A673 (cell line): Measurements from ENCODE around the gene STXBP5. TPM values are rescaled to one million over a fixed set of nuclear protein-coding genes. Genes with fewer than 3 reads are reported as not detected.

ENCODE experiments used
- BruUV-seq: library from RNA; stranded (reverse); fragments of 400-500 nt; replicated peaks from 2 replicates; lab custom pipeline; 2021; lab: Mats Ljungman, UMichigan
- CTCF ChIA-PET: fragments of 300-600 bp; sonication (Branson Sonifier 250); formaldehyde crosslinking; loops from one replicate; lab custom pipeline; 2022; ENCODE audit warnings: antibody characterized with exemption; lab: Charles Lee
- POLR2A ChIA-PET: fragments of 300-600 bp; sonication (Branson Sonifier 250); formaldehyde crosslinking; loops from one replicate; lab custom pipeline; 2022; ENCODE audit warnings: antibody characterized with exemption; ENCODE audit not compliant: low non-redundant PET; lab: Charles Lee
- DNase-seq: peaks from one replicate; pipeline ENCODE4 v3.0.0-alpha.2; 2015; ENCODE audit warnings: low spot score
- H3K27ac ChIP-seq: fragments of 200-600 bp; sonication (generic); 2 replicates; pipeline ENCODE4 v1.5.1; 2016; ENCODE audit warnings: mixed run types, low read depth, mild to moderate bottlenecking, mixed read lengths, antibody characterized with exemption, low read length; ENCODE audit not compliant: poor library complexity, severe bottlenecking
- H3K27me3 ChIP-seq: fragments of 200-600 bp; sonication (generic); replicated peaks from 2 replicates; pipeline ENCODE4 v1.6.1; 2017; ENCODE audit warnings: mixed run types, low read depth, mild to moderate bottlenecking, mixed read lengths, antibody characterized with exemption, low read length; ENCODE audit not compliant: insufficient read depth, poor library complexity
- H3K36me3 ChIP-seq: fragments of 200-600 bp; sonication (generic); 2 replicates; pipeline ENCODE4 v1.6.1; 2016; ENCODE audit warnings: mixed run types, mild to moderate bottlenecking, mixed read lengths, antibody characterized with exemption, low read length; ENCODE audit not compliant: insufficient read depth, poor library complexity, severe bottlenecking
- H3K4me1 ChIP-seq: fragments of 200-600 bp; sonication (generic); 2 replicates; pipeline ENCODE4 v1.6.1; 2017; ENCODE audit warnings: mixed run types, mild to moderate bottlenecking, mixed read lengths, antibody characterized with exemption, low read length; ENCODE audit not compliant: insufficient read depth, poor library complexity, severe bottlenecking
- H3K4me3 ChIP-seq: fragments of 200-600 bp; sonication (generic); 2 replicates; pipeline ENCODE4 v1.5.1; 2016; ENCODE audit warnings: low read depth, mixed run types, mild to moderate bottlenecking, mixed read lengths, low read length; ENCODE audit not compliant: poor library complexity, severe bottlenecking
- H3K9me3 ChIP-seq: fragments of 200-600 bp; sonication (generic); 2 replicates; pipeline ENCODE4 v1.6.1; 2016; ENCODE audit warnings: mixed run types, low read depth, mild to moderate bottlenecking, mixed read lengths, antibody characterized with exemption, low read length; ENCODE audit not compliant: poor library complexity, severe bottlenecking
- EZH2 ChIP-seq: fragments of 200-600 bp; sonication (generic); IDR thresholded peaks from 2 replicates; pipeline ENCODE4 v1.6.1; 2017; ENCODE audit warnings: borderline replicate concordance, low read depth, mild to moderate bottlenecking, mixed read lengths, antibody characterized with exemption, low read length; ENCODE audit not compliant: poor library complexity, severe bottlenecking
- intact Hi-C: fragments of 100-400 bp; cut with micrococcal nuclease; formaldehyde crosslinking; loops from one replicate; pipeline ENCODE4 v1.10.0; 2022; ENCODE audit not compliant: unreplicated experiment
- total RNA-seq: library from RNA; stranded (reverse); gene quantifications from 2 replicates; pipeline ENCODE4 v1.2.3, GENCODE V29; 2021
- TF ChIP-seq, protein P1 (sequence below): fragments of 300-800, 200-600 bp; sonication (generic); conservative IDR thresholded peaks from 2 replicates; pipeline ENCODE4 v1.5.1; 2017; ENCODE audit warnings: low read depth, mild to moderate bottlenecking, antibody characterized with exemption, low read length, moderate library complexity, mixed read lengths

STXBP5 gene
- total RNA-seq, 1 experiment from 2014 or later: 14.5 TPM

DNA sequence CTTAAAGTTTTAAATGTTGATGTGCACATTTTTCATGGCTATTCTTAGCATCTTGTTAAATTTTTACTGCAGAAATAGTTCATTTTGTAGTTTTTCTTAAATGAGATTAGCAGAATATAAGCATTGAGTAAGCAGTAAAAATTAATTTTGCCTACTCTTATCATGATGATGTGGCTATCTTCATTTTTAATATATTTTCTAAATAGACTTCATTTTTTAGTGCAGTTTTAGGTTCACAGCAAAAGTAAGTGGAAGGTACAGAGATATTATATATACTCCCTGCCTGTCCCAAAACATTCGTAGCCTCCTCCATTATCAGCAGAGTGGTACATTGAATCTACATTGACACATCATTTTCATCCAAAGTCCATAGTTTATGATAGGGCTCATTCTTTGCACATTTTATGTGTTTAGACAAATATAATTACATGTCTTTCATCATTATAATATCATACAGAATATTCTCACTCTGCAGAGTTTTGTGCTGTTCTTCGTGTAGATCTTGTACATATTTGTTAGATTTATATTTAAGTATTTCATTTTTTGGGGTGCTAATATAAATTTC is 13.7 kb downstream of the STXBP5 start:
- TF ChIP-seq, protein P1, sequence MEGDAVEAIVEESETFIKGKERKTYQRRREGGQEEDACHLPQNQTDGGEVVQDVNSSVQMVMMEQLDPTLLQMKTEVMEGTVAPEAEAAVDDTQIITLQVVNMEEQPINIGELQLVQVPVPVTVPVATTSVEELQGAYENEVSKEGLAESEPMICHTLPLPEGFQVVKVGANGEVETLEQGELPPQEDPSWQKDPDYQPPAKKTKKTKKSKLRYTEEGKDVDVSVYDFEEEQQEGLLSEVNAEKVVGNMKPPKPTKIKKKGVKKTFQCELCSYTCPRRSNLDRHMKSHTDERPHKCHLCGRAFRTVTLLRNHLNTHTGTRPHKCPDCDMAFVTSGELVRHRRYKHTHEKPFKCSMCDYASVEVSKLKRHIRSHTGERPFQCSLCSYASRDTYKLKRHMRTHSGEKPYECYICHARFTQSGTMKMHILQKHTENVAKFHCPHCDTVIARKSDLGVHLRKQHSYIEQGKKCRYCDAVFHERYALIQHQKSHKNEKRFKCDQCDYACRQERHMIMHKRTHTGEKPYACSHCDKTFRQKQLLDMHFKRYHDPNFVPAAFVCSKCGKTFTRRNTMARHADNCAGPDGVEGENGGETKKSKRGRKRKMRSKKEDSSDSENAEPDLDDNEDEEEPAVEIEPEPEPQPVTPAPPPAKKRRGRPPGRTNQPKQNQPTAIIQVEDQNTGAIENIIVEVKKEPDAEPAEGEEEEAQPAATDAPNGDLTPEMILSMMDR: no peak
- no peak for TF ChIP-seq EZH2
- POLR2A ChIA-PET: no interaction called here
- CTCF ChIA-PET: no interaction called here
- H3K27me3 ChIP-seq: no peaks in the 10 kb centered on the region
- BruUV-seq: no TSS peak
- intact Hi-C loops: no loop called here
- H3K4me1 ChIP-seq: peaks cover 8% of the 10 kb centered on the region
- H3K36me3 ChIP-seq: no peaks in the 10 kb centered on the region
- H3K4me3 ChIP-seq: no peak overlapping the region
- no peak for DNase-seq
- H3K9me3 ChIP-seq: no peaks in the 10 kb centered on the region
- no peak overlapping the region for H3K27ac ChIP-seq

DNA sequence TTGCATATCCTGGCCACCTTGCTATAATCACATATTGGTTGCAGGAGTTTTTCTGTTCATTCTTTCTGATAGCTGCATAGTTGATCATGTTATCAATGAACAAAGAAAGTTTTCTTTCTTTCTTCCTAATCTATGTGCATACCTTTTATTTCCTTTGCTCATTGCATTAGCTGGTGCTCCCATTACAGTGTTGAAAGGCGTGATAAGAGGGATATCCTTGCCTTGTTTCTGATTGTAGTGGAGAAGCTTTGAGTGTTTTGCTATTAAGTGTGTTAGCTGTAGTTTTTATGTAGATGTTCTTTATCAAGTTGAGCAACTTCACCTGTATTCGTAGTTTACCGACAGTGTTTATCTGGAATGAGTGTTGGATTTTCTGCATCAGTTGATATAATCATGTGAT is 14.6 kb downstream of the STXBP5 start:
- TF ChIP-seq EZH2: no peak
- TF ChIP-seq, protein P1: no peak
- ChIA-PET CTCF (no interaction called here), POLR2A (no interaction called here)
- H3K27me3 ChIP-seq: no peaks in the 10 kb centered on the region
- no peak overlapping the region for H3K27ac ChIP-seq
- intact Hi-C loops: no loop called here
- no peaks in the 10 kb centered on the region for H3K36me3 ChIP-seq
- H3K4me3 ChIP-seq: no peak overlapping the region
- H3K4me1 ChIP-seq: peaks cover 8% of the 10 kb centered on the region
- H3K9me3 ChIP-seq: no peaks in the 10 kb centered on the region
- no peak for DNase-seq
- BruUV-seq: no TSS peak

DNA sequence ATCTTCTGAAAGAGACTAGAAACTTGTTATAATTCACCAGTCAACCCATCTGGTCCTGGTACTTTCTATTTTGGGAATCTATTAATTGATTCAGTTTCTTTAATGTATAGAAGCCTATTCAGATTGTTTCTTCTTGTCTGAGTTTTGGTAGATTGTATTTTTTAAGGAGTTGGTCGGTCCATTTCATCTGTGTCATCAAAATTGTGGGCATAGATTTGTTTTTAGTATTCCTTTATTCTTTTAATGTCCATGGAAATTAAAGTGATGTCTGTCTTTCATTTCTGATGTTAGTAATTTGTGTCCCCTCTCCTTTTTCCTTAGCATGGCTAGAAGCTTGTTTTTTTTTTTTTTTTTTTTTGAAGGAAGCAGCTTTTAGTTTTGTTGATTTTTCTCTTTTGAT is 15.2 kb downstream of the STXBP5 start:
- no peaks in the 10 kb centered on the region for H3K9me3 ChIP-seq
- BruUV-seq: no TSS peak
- TF ChIP-seq EZH2: no peak
- TF ChIP-seq, protein P1: no peak
- CTCF ChIA-PET: no interaction called here
- H3K27me3 ChIP-seq: no peaks in the 10 kb centered on the region
- H3K27ac ChIP-seq: no peak overlapping the region
- H3K4me1 ChIP-seq: peaks cover 8% of the 10 kb centered on the region
- no peaks in the 10 kb centered on the region for H3K36me3 ChIP-seq
- POLR2A ChIA-PET: no interaction called here
- no peak overlapping the region for H3K4me3 ChIP-seq
- no peak for DNase-seq
- intact Hi-C loops: no loop called here
